GM19452 (cell line): ENCODE measurements around the gene RAD51B.

Source experiments
- ATAC-seq: cut with Tn5 transposase; IDR thresholded peaks from one replicate; pipeline ENCODE4 v1.9.1; 2021; ENCODE audit not compliant: unreplicated experiment

Gene RAD51B

GRCh38 chr14:68312884-68313610 lies 493.5 kb downstream of the RAD51B start:
- ATAC-seq: peak; percentile 89

- no peak for ATAC-seq
These were observed 495.1 kb downstream of the RAD51B start for GRCh38 chr14:68314642-68315041.

GRCh38 chr14:68315081-68315480 lies 495.5 kb downstream of the RAD51B start:
- no peak for ATAC-seq

- ATAC-seq: no peak
These were observed 496.7 kb downstream of the RAD51B start for GRCh38 chr14:68316078-68316868.

- ATAC-seq: no peak
These were observed 497.7 kb downstream of the RAD51B start for GRCh38 chr14:68317239-68317638.

GRCh38 chr14:68318828-68319227 lies 499.2 kb downstream of the RAD51B start:
- no peak for ATAC-seq

- no peak for ATAC-seq
These were observed 500.9 kb downstream of the RAD51B start for GRCh38 chr14:68320495-68320894.

- ATAC-seq: no peak
These were observed 503.5 kb downstream of the RAD51B start for GRCh38 chr14:68322940-68323620.

- ATAC-seq: no peak
These were observed 505.8 kb downstream of the RAD51B start for GRCh38 chr14:68325267-68325807.

- ATAC-seq: no peak
These were observed 507.7 kb downstream of the RAD51B start for GRCh38 chr14:68327231-68327630.

- ATAC-seq: no peak
These were observed 508.9 kb downstream of the RAD51B start for GRCh38 chr14:68328509-68328908.

- no peak for ATAC-seq
These were observed 511.8 kb downstream of the RAD51B start for GRCh38 chr14:68331426-68331825.

- ATAC-seq: no peak
These were observed 512.4 kb downstream of the RAD51B start for GRCh38 chr14:68331991-68332390.

GRCh38 chr14:68333262-68333661 lies 513.7 kb downstream of the RAD51B start:
- ATAC-seq: no peak

GRCh38 chr14:68335312-68335711 lies 515.7 kb downstream of the RAD51B start:
- ATAC-seq: no peak

- ATAC-seq: no peak
These were observed 516.6 kb downstream of the RAD51B start for GRCh38 chr14:68336165-68336564.

- no peak for ATAC-seq
These were observed 517.7 kb downstream of the RAD51B start for GRCh38 chr14:68337279-68337678.

- ATAC-seq: no peak
These were observed 520.7 kb downstream of the RAD51B start for GRCh38 chr14:68340262-68340661.

GRCh38 chr14:68341411-68342212 lies 522.0 kb downstream of the RAD51B start:
- ATAC-seq: peak; percentile 46

- no peak for ATAC-seq
These were observed 522.7 kb downstream of the RAD51B start for GRCh38 chr14:68342216-68342763.
